OCI-LY1 (cell line): ENCODE data around the gene TBC1D7.

Experiments
- H2AFZ ChIP-seq: fragments of 200-600 bp; sonication (generic), shearing (Covaris generic); 2 replicates; pipeline ENCODE4 v1.6.0; 2014; ENCODE audit warnings: antibody characterized with exemption, mild to moderate bottlenecking, low read length
- H3F3A ChIP-seq: fragments of 200-600 bp; sonication (generic), shearing (Covaris generic); 2 replicates; pipeline ENCODE4 v1.6.0; 2014; ENCODE audit warnings: mild to moderate bottlenecking, antibody characterized with exemption, low read length, moderate library complexity; ENCODE audit not compliant: insufficient read depth
- H3K27ac ChIP-seq: fragments of 200-600 bp; sonication (generic); 2 replicates; pipeline ENCODE4 v1.5.1; 2014; ENCODE audit warnings: low read length, mixed run types, mild to moderate bottlenecking, low read depth; ENCODE audit not compliant: poor library complexity, severe bottlenecking
- H3K27me3 ChIP-seq: fragments of 200-600 bp; sonication (generic); 2 replicates; pipeline ENCODE4 v1.6.0; 2014; ENCODE audit warnings: antibody characterized with exemption, mild to moderate bottlenecking, low read length, moderate library complexity; ENCODE audit not compliant: insufficient read depth
- H3K36me3 ChIP-seq: fragments of 200-600 bp; sonication (generic); 2 replicates; pipeline ENCODE4 v1.6.1; 2014; ENCODE audit warnings: mild to moderate bottlenecking, antibody characterized with exemption, low read length, moderate library complexity, mixed read lengths; ENCODE audit not compliant: insufficient read depth
- H3K4me1 ChIP-seq: fragments of 200-600 bp; sonication (generic); 2 replicates; pipeline ENCODE4 v1.5.1; 2014; ENCODE audit warnings: mild to moderate bottlenecking, low read length, moderate library complexity; ENCODE audit not compliant: insufficient read depth, severe bottlenecking
- H3K4me2 ChIP-seq: fragments of 200-600 bp; sonication (generic), shearing (Covaris generic); 2 replicates; pipeline ENCODE4 v1.6.1; 2014; ENCODE audit warnings: low read length
- H3K4me3 ChIP-seq: fragments of 200-600 bp; sonication (generic); 2 replicates; pipeline ENCODE4 v1.5.1; 2014; ENCODE audit warnings: low read length, low read depth, mild to moderate bottlenecking, mixed read lengths; ENCODE audit not compliant: poor library complexity, severe bottlenecking
- H3K79me2 ChIP-seq: fragments of 200-600 bp; shearing (Covaris generic); 2 replicates; pipeline ENCODE4 v1.6.1; 2016; ENCODE audit warnings: mixed run types, low read length, mixed read lengths; ENCODE audit not compliant: insufficient read depth
- H3K9ac ChIP-seq: fragments of 200-600 bp; sonication (generic), shearing (Covaris generic); 2 replicates; pipeline ENCODE4 v1.6.1; 2014; ENCODE audit warnings: mild to moderate bottlenecking, low read length, mixed read lengths
- H3K9me2 ChIP-seq: fragments of 200-600 bp; sonication (generic), shearing (Covaris generic); 2 replicates; pipeline ENCODE4 v1.6.1; 2014; ENCODE audit warnings: low read depth, mild to moderate bottlenecking, low read length, mixed read lengths
- H3K9me3 ChIP-seq: fragments of 200-600 bp; shearing (Covaris generic); 2 replicates; pipeline ENCODE4 v1.6.1; 2014; ENCODE audit warnings: low read length, mixed read lengths
- H4K20me1 ChIP-seq: fragments of 200-600 bp; sonication (generic), shearing (Covaris generic); 2 replicates; pipeline ENCODE4 v1.6.0; 2016; ENCODE audit warnings: mild to moderate bottlenecking, low read length; ENCODE audit not compliant: insufficient read depth
- EZH2 ChIP-seq: fragments of 200-600 bp; sonication (generic), shearing (Covaris generic); IDR thresholded peaks from 2 replicates; pipeline ENCODE4 v1.8.0; 2017; ENCODE audit warnings: borderline replicate concordance, mixed run types, mild to moderate bottlenecking, antibody characterized with exemption, low read length, moderate library complexity, mixed read lengths
- TF ChIP-seq, protein P1 (sequence below): fragments of 200-600 bp; sonication (generic), shearing (Covaris generic); IDR thresholded peaks from 2 replicates; pipeline ENCODE4 v1.5.1; 2017; ENCODE audit warnings: mild to moderate bottlenecking, antibody characterized with exemption, low read length, moderate library complexity, mixed read lengths

The TBC1D7 gene

GRCh38 chr6:13260831-13261230 lies 67.5 kb downstream of the TBC1D7 start:
- Histone ChIP-seq H3K36me3 (no peaks in the 10 kb centered on the region), H3K4me3 (peak overlapping the region; percentile 36), H3K9ac (peak overlapping the region; percentile 53), H3F3A (no peaks in the 10 kb centered on the region), H4K20me1 (no peaks in the 10 kb centered on the region), H3K4me1 (peaks cover 58% of the 10 kb centered on the region), H3K9me2 (no peaks in the 10 kb centered on the region), H3K79me2 (no peaks in the 10 kb centered on the region), H2AFZ (0 out of 2 replicates have a peak overlapping the region, but pooled peaks have one; percentile 10), H3K27ac (peak overlapping the region; percentile 94), H3K9me3 (no peaks in the 10 kb centered on the region), H3K27me3 (no peaks in the 10 kb centered on the region), H3K4me2 (peak overlapping the region; percentile 65)
- TF ChIP-seq, protein P1, sequence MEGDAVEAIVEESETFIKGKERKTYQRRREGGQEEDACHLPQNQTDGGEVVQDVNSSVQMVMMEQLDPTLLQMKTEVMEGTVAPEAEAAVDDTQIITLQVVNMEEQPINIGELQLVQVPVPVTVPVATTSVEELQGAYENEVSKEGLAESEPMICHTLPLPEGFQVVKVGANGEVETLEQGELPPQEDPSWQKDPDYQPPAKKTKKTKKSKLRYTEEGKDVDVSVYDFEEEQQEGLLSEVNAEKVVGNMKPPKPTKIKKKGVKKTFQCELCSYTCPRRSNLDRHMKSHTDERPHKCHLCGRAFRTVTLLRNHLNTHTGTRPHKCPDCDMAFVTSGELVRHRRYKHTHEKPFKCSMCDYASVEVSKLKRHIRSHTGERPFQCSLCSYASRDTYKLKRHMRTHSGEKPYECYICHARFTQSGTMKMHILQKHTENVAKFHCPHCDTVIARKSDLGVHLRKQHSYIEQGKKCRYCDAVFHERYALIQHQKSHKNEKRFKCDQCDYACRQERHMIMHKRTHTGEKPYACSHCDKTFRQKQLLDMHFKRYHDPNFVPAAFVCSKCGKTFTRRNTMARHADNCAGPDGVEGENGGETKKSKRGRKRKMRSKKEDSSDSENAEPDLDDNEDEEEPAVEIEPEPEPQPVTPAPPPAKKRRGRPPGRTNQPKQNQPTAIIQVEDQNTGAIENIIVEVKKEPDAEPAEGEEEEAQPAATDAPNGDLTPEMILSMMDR, result no peak
- TF ChIP-seq EZH2, result no peak

- H3K79me2 ChIP-seq, result no peaks in the 10 kb centered on the region
- peak overlapping the region; percentile 94 for H3K27ac ChIP-seq
- H3K27me3 ChIP-seq, result no peaks in the 10 kb centered on the region
- H3K9me3 ChIP-seq, result no peaks in the 10 kb centered on the region
- H3K9me2 ChIP-seq, result no peaks in the 10 kb centered on the region
- TF ChIP-seq, protein P1, result no peak
- TF ChIP-seq EZH2, result no peak
- H3K4me3 ChIP-seq, result no peak overlapping the region
- H3K36me3 ChIP-seq, result no peaks in the 10 kb centered on the region
- peak overlapping the region; percentile 10; the same call in 1 of the 2 replicates for H3K9ac ChIP-seq
- no peak overlapping the region for H2AFZ ChIP-seq
- no peaks in the 10 kb centered on the region for H4K20me1 ChIP-seq
- H3K4me1 ChIP-seq, result peaks cover 58% of the 10 kb centered on the region
- no peaks in the 10 kb centered on the region for H3F3A ChIP-seq
- H3K4me2 ChIP-seq, result peak overlapping the region; percentile 65; the same call in 1 of the 2 replicates
These were observed 68.2 kb downstream of the TBC1D7 start for GRCh38 chr6:13260101-13260598.

- Histone ChIP-seq H3K4me2 (no peak overlapping the region), H3K79me2 (no peaks in the 10 kb centered on the region), H3K9me3 (no peaks in the 10 kb centered on the region), H3K9me2 (no peaks in the 10 kb centered on the region), H3K9ac (no peak overlapping the region), H3K27ac (peak overlapping the region; percentile 94), H3K4me3 (no peak overlapping the region), H3K4me1 (peaks cover 58% of the 10 kb centered on the region), H3F3A (no peaks in the 10 kb centered on the region), H2AFZ (no peak overlapping the region), H3K36me3 (no peaks in the 10 kb centered on the region), H4K20me1 (no peaks in the 10 kb centered on the region), H3K27me3 (no peaks in the 10 kb centered on the region)
- TF ChIP-seq, protein P1, result no peak
- TF ChIP-seq EZH2, result no peak
These were observed 68.9 kb downstream of the TBC1D7 start for GRCh38 chr6:13259393-13259792.
